Fibroblast of the aortic adventitia (primary cell): ENCODE measurements around the gene DMRTC2. TPM values are rescaled to one million over a fixed set of nuclear protein-coding genes. Genes with fewer than 3 reads are reported as not detected.
"Not testable (repeated sequence)": the region's sequence is repeated elsewhere in the genome, so short reads cannot be mapped to it uniquely, and the experiment has no call there.

ENCODE experiments used
- DNase-seq: peaks from one replicate; pipeline ENCODE4 v3.0.0-alpha.2; 2010; ENCODE audit warnings: low read depth
- H3K4me3 ChIP-seq: 2 replicates; pipeline ENCODE4 v1.5.1; 2011; ENCODE audit warnings: low read depth, mild to moderate bottlenecking, control low read depth, low read length, moderate library complexity
- total RNA-seq: library from RNA; depleted of rRNA; stranded (reverse); fragments of >200 nt; gene quantifications from 2 replicates; pipeline ENCODE4 v1.2.3, GENCODE V29; 2012; ENCODE audit warnings: low replicate concordance
- TF ChIP-seq, protein P1 (sequence below): IDR thresholded peaks from 2 replicates; pipeline ENCODE4 v1.5.1; 2011; ENCODE audit warnings: mild to moderate bottlenecking, low read length, control low read depth, inconsistent platforms; ENCODE audit not compliant: insufficient read depth

Gene DMRTC2
- total RNA-seq, 1 donor = not detected

DNA sequence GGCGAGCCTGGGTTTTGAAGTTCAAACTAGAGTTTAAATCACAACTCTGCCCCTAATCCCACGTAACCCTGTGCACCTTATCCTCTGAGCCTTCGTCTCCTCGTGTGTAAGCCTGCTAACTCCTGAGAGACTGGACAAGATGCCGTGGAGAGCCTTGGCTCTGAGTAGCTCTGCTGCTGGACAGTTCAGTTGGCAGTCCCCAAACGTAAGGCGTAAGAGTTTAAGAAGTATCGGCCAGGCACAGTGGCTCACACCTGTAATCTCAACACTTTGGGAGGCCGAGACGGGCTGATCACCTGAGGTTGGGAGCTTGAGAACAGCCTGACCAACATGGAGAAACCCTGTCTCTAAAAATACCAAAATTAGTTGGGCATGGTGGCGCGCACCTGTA lies 27.5 kb downstream of the DMRTC2 start:
- TF ChIP-seq, protein P1, sequence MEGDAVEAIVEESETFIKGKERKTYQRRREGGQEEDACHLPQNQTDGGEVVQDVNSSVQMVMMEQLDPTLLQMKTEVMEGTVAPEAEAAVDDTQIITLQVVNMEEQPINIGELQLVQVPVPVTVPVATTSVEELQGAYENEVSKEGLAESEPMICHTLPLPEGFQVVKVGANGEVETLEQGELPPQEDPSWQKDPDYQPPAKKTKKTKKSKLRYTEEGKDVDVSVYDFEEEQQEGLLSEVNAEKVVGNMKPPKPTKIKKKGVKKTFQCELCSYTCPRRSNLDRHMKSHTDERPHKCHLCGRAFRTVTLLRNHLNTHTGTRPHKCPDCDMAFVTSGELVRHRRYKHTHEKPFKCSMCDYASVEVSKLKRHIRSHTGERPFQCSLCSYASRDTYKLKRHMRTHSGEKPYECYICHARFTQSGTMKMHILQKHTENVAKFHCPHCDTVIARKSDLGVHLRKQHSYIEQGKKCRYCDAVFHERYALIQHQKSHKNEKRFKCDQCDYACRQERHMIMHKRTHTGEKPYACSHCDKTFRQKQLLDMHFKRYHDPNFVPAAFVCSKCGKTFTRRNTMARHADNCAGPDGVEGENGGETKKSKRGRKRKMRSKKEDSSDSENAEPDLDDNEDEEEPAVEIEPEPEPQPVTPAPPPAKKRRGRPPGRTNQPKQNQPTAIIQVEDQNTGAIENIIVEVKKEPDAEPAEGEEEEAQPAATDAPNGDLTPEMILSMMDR = no peak
- DNase-seq = no peak
- H3K4me3 ChIP-seq = no peak overlapping the region

DNA sequence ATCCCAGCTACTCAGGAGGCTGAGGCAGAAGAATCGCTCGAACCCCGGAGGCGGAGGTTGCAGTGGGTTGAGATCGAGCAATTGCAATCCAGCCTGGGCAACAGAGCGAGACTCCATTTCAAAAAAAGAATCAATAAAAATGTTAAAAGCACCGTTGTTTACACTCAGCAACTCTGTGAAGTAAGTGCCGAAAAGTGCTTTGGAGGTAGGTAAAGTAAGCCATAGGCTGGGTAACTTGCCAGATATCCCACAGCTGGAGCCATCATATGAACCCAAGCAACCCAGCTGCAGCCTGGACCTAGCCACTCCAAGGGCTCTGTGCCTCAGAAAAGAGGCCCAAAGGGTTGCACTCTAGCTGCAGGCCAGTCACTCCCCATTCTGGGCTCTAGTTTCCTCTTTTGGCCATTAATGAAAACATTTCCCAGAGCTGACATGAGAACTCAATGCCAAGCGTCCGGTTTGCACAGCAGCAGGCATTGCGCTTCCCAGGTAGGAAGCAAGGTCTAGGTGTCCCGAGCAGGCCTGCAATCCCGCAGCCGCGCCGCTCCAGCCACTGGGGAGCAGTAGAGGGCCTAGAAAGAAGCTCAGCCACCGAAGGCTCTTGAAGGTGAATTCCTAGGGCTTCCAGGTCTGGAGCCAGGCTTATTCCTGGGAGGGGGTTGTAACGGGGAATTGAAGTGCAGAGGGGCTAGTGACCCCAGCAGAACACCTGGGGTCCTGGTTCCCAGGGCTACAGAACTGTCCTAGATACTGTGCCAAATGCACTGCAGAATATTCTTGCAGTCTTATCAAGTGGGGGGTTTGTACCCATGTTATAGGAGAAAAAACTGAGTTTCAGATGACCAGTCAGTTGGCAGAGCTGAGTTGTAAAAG lies 28.2 kb downstream of the DMRTC2 start:
- TF ChIP-seq, protein P1 = peak; percentile 66
- peak; percentile 55 for DNase-seq
- no peak overlapping the region for H3K4me3 ChIP-seq

DNA sequence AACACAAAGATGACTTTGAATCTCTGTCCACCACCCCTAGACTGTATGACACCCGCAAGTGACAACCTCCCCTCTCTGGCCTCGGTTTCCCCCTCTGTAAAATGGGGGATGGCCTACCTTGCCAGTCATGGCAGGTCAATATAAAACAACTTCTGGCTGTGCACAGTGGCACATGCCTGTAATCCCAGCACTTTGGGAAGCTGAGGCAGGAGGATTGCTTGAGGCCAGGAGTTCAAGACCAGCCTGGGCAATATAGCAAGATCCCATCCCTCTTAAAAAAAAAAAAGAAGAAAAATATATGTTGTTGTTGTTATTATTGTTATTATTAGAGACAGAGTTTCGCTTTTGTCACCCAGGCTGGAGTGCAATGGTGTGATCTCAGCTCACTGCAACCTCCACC lies 31.1 kb downstream of the DMRTC2 start:
- not testable (repeated sequence) for DNase-seq, H3K4me3 ChIP-seq

DNA sequence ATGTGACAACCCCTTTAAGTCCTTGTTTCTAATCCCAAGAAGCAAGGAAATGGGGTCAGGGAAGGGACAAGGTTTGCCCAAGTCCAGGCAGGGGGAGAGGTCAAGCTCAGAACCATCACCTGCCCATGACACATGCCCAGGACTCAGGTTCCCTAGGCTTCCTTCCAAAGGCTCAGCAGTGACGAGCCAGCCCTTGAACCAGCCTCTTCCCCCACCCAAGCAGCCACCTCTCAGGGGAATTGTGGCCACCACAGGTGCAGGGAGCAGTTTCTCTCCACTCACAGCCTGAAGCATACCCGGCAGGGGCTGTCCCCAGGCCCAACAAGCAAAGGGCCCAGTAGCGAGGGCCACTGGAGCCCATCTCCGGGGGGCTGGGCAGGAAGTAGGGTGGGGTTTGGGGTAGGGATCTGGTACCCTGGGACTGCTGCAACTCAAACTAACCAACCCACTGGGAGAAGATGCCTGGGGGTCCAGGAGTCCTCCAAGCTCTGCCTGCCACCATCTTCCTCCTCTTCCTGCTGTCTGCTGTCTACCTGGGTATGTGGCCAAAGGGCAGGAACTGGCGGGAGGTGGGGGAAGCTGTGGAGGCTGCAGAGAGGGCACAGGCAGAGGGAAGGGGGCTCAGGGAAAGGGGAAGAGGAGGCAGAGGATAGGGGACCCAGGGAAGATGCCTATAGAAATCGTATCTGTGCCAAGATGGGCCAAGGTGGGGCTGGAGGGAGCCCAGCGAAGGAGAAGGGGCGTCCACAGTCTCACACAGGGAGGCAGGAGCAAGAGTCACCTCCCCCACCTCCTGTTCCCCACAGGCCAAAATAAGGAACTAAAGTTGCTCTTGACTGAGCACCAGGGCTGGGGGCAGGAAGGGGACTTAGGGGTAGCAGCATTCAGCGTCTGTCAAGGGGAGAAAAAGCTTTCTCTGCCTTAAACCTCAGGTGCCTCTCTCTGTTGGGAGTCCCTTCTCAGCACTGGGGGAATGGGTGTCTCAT lies 32.3 kb downstream of the DMRTC2 start, which contains the start of gene CD79A:
Gene CD79A, plus strand, starts transcription at position 433 of the 986 bp plus-strand sequence. Its CDS starts 26 bp downstream, at position 459.
- TF ChIP-seq, protein P1 = no peak
- DNase-seq = no peak
- H3K4me3 ChIP-seq = no peak within 1 kb of the TSS

DNA sequence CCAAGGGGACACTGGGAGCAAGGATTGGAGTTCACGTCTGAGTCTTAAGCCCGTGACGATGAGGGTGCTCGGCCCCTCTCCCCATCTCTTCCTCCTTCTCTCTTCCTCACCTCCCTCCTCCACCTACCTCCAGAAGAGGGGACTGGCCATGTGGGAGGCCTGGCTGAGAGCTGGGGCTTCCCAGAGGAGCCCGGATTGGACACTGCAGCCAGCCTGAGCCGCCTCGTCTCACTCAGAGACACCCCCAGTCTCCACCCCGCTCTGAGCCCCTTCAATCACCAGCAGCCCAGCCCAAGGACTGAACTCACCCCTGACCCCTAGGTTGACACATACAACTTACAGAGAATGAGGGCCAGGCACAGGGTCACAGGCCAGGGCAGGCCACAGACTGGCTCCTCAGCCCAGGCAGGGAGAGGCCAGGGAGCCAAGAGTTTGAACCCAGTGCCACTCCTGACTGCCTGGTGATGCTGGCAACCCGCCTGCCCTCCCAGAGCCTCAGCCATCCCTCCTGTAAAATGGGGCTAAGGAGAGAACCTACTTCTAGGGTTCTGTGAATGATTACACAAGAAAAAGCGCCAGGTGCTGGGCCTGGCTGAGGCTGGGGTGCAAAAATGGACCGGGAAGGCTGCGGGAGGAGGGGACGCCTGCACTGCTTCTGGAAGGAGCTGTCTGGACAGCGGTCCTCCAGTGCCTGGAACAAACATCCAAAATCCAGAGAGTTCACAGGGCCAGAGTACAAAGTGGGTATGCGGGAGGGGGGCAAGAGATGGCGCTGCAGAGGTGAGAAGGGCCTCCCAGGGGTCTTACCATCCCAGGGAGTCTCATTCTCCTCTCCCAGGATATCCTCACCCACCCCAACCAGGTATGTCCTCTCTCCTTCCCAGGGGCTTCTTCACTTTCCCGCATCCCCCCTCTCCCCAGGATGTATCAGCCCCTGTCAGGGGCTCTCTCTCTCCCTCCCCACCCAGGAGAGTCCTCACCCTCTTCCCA lies 33.4 kb downstream of the DMRTC2 start:
- TF ChIP-seq, protein P1 = no peak
- H3K4me3 ChIP-seq = no peak overlapping the region
- DNase-seq = no peak

DNA sequence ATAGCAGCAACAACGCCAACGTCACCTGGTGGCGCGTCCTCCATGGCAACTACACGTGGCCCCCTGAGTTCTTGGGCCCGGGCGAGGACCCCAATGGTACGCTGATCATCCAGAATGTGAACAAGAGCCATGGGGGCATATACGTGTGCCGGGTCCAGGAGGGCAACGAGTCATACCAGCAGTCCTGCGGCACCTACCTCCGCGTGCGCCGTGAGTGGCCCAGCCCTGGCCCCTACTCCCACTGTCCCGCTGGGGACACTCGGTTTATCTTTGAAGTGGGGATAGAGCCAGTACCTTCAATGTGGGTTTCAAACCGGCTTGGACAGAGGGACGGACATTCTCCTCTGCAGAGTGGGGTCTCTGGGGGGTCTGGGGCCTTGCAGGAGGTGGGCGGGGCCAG lies 34.2 kb downstream of the DMRTC2 start:
- TF ChIP-seq, protein P1 = no peak
- no peak overlapping the region for H3K4me3 ChIP-seq
- DNase-seq = no peak
